SH-SY5Y (cell line): Measurements from ENCODE around the gene IL17A.

Source experiments
- GATA2 ChIP-seq: IDR thresholded peaks from 2 replicates; pipeline ENCODE4 v1.6.1; 2011; ENCODE audit warnings: mild to moderate bottlenecking, low read depth, low read length
- GATA3 ChIP-seq: IDR thresholded peaks from 2 replicates; pipeline ENCODE4 v1.6.1; 2011; ENCODE audit warnings: low read depth, mild to moderate bottlenecking, low read length, moderate library complexity

GRCh38 chr6:52216932-52217575 lies 30.9 kb downstream of the IL17A start:
- no peak for TF ChIP-seq GATA2
- no peak for TF ChIP-seq GATA3
